ENCODE data around the gene CBLN3. TPM values are rescaled to one million over a fixed set of nuclear protein-coding genes. Genes with fewer than 3 reads are reported as not detected.
A peak's percentile ranks its signal among the peaks of the same experiment; 100 is the strongest.

CBLN3 gene
- total RNA-seq, 2 experiments from 2014 or later: 2.0 to 6.7 TPM

- peak overlapping the region; percentile 68 for H3K27ac ChIP-seq (ENCODE audit: low read depth, low read length, poor library complexity, severe bottlenecking)
- H3K9me2 ChIP-seq (ENCODE audit: insufficient read depth, low read length): no peaks in the 10 kb centered on the region
- no peak overlapping the region for H2AFZ ChIP-seq (ENCODE audit: low read length)
- peak overlapping the region; percentile 82 for H3K4me3 ChIP-seq (ENCODE audit: low read depth, low read length, poor library complexity, severe bottlenecking)
- H3K9me3 ChIP-seq (ENCODE audit: low read length): no peaks in the 10 kb centered on the region
- intact Hi-C loops (cut with micrococcal nuclease; ENCODE audit: unreplicated experiment): loop anchor here (1.0 to 2.0 kb wide), 3 partner anchors 66 to 189 kb away; partner anchors contain the start of gene TINF2
- H3K4me1 ChIP-seq (ENCODE audit: insufficient read depth, low read length, poor library complexity, severe bottlenecking): peaks cover 39% of the 10 kb centered on the region
- TF ChIP-seq, protein P1, sequence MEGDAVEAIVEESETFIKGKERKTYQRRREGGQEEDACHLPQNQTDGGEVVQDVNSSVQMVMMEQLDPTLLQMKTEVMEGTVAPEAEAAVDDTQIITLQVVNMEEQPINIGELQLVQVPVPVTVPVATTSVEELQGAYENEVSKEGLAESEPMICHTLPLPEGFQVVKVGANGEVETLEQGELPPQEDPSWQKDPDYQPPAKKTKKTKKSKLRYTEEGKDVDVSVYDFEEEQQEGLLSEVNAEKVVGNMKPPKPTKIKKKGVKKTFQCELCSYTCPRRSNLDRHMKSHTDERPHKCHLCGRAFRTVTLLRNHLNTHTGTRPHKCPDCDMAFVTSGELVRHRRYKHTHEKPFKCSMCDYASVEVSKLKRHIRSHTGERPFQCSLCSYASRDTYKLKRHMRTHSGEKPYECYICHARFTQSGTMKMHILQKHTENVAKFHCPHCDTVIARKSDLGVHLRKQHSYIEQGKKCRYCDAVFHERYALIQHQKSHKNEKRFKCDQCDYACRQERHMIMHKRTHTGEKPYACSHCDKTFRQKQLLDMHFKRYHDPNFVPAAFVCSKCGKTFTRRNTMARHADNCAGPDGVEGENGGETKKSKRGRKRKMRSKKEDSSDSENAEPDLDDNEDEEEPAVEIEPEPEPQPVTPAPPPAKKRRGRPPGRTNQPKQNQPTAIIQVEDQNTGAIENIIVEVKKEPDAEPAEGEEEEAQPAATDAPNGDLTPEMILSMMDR (conservative IDR thresholded peaks at IDR 0.05; ENCODE audit: low read length): peak; percentile 97
- no peak for TF ChIP-seq EZH2phosphoT487 (IDR thresholded peaks at IDR 0.05; ENCODE audit: borderline replicate concordance, low read depth, low read length)
- peaks cover 20% of the 10 kb centered on the region for H3K36me3 ChIP-seq (ENCODE audit: insufficient read depth, low read length)
- ChIA-PET POLR2A (interaction anchor here (0.6 to 3.1 kb wide), 14 partner anchors 10 to 696 kb away, joined by 3 to 24 read pairs (median 6); partner anchors contain the start of genes NFATC4 and RIPK3), CTCF (ENCODE audit: unreplicated experiment) (interaction anchor here (0.5 to 2.5 kb wide), 22 partner anchors 10 to 1486 kb away, joined by 3 to 26 read pairs (median 4); partner anchors contain the start of genes NFATC4 and RIPK3)
- H3K79me2 ChIP-seq (ENCODE audit: insufficient read depth, low read depth, low read length): peaks cover 5% of the 10 kb centered on the region; the same call in 1 of the 2 replicates
- H3K4me2 ChIP-seq (ENCODE audit: low read length): peak overlapping the region; percentile 82
- no peaks in the 10 kb centered on the region for H4K20me1 ChIP-seq (ENCODE audit: insufficient read depth, low read length)
- no TSS peak for BruUV-seq (replicated peaks)
- DNase-seq (ENCODE audit: low spot score): peak; percentile 95
Measured at GRCh38 chr14:24431569-24432258, 2.2 kb upstream of the CBLN3 start.

DNA sequence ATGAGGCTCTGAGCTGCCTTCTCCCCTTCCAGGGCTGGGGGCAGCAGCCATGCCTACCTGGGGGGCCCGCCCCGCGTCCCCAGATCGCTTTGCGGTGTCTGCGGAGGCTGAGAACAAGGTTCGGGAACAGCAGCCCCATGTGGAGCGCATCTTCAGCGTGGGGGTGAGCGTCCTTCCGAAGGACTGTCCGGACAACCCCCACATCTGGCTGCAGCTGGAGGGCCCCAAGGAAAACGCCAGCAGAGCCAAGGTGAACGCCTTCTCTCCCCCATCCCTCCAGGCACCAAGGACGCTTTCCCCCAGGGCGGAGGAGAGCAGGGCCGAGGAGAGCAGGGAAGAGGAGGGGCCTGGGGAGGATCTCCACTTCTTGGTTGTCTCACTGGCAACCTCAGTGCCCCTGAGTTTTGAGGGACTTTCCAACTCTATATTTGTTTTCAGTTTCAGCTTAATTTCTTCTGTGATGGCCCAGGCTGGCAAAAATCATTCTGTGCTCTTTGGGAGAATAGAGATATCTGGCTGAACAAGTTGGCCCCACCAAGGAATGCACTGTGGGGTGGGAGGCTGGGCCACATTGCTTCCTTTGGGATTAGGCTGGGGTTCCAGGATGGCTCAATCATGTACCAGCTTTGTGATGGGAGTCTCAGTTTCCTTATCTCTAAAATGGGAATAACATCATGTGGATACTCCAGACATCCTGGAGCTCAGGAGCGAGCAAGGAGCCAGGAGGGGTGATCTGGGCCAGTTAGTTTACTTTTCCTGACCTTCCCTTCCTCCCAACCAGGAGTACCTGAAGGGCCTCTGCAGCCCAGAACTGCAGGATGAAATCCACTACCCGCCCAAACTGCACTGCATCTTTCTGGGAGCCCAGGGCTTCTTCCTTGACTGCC lies 1.5 kb upstream of the CBLN3 start:
- H3K27ac ChIP-seq (ENCODE audit: low read depth, low read length, poor library complexity, severe bottlenecking): peak overlapping the region; percentile 68
- TSS peak; percentile 38 for BruUV-seq (replicated peaks)
- TF ChIP-seq, protein P1 (conservative IDR thresholded peaks at IDR 0.05; ENCODE audit: low read length): no peak
- TF ChIP-seq EZH2phosphoT487 (IDR thresholded peaks at IDR 0.05; ENCODE audit: borderline replicate concordance, low read depth, low read length): no peak
- ChIA-PET CTCF (ENCODE audit: unreplicated experiment) (interaction anchor here (0.5 to 2.5 kb wide), 23 partner anchors 10 to 1486 kb away, joined by 3 to 26 read pairs (median 3); partner anchors contain the start of genes CIDEB, NFATC4 and RIPK3), POLR2A (interaction anchor here (0.9 to 3.1 kb wide), 15 partner anchors 9 to 139 kb away, joined by 3 to 24 read pairs (median 6); partner anchors contain the start of genes NFATC4 and RIPK3)
- no peaks in the 10 kb centered on the region for H4K20me1 ChIP-seq (ENCODE audit: insufficient read depth, low read length)
- no peak overlapping the region for H2AFZ ChIP-seq (ENCODE audit: low read length)
- H3K9me3 ChIP-seq (ENCODE audit: low read length): no peaks in the 10 kb centered on the region
- peaks cover 32% of the 10 kb centered on the region for H3K4me1 ChIP-seq (ENCODE audit: insufficient read depth, low read length, poor library complexity, severe bottlenecking)
- peak; percentile 63 for DNase-seq (ENCODE audit: low spot score)
- intact Hi-C loops (cut with micrococcal nuclease; ENCODE audit: unreplicated experiment): loop anchor here (1.0 to 2.0 kb wide), 3 partner anchors 66 to 188 kb away; partner anchors contain the start of gene TINF2
- peaks cover 5% of the 10 kb centered on the region; the same call in 1 of the 2 replicates for H3K79me2 ChIP-seq (ENCODE audit: insufficient read depth, low read depth, low read length)
- peaks cover 20% of the 10 kb centered on the region for H3K36me3 ChIP-seq (ENCODE audit: insufficient read depth, low read length)
- H3K4me3 ChIP-seq (ENCODE audit: low read depth, low read length, poor library complexity, severe bottlenecking): peak overlapping the region; percentile 82
- H3K4me2 ChIP-seq (ENCODE audit: low read length): peak overlapping the region; percentile 82
- no peaks in the 10 kb centered on the region for H3K9me2 ChIP-seq (ENCODE audit: insufficient read depth, low read length)

Data from OCI-LY7 (cell line).